K562 (cell line): ENCODE results near the gene VIPR1. TPM values are rescaled to one million over a fixed set of nuclear protein-coding genes. Genes with fewer than 3 reads are reported as not detected.

Experiments
- ATAC-seq: fragments of 200-7000 bp; cut with Tn5 transposase; 3 replicates; pipeline ENCODE4 v1.9.1; 2020; ENCODE audit warnings: moderate library complexity
- BruUV-seq: library from RNA; stranded (reverse); fragments of 400-500 nt; replicated peaks from 2 replicates; lab custom pipeline; 2021; lab: Mats Ljungman, UMichigan
- CTCF ChIA-PET: fragments of 300-600 bp; formaldehyde crosslinking; extraction: SDS; loops from one replicate; lab custom pipeline; 2021; ENCODE audit warnings: low intra/inter-chr PET ratio; lab: Yijun Ruan, JAX
- POLR2A ChIA-PET: fragments of 300-600, 350-650 bp; sonication (Branson Sonifier 250); formaldehyde crosslinking; extraction: SDS; loops from one replicate; lab custom pipeline; 2021; ENCODE audit warnings: antibody characterized with exemption, inconsistent platforms; lab: Yijun Ruan, JAX
- DNase-seq, 4 experiments: peaks; one replicate each; pipeline versions ENCODE4 v3.0.0 to v3.0.0-alpha.2; 2011 to 2018; ENCODE audit warnings: low spot score in 3 of 4, mixed read lengths in 3 of 4; ENCODE audit errors: extremely low read depth in 1 of 4
- FAIRE-seq: peaks from 2 replicates; lab custom pipeline; 2011; peaks lifted over from hg19 to GRCh38; lab: Jason Lieb, UNC
- H2AFZ ChIP-seq: 2 replicates; pipeline ENCODE4 v1.6.0; 2011; ENCODE audit warnings: low read depth, low read length, control low read depth, inconsistent platforms
- H3K27ac ChIP-seq: fragments of 200-600 bp; 3 replicates; pipeline ENCODE4 v1.8.0; 2011; ENCODE audit warnings: low read depth, mild to moderate bottlenecking, control low read depth, inconsistent platforms, low read length, moderate library complexity, mixed read lengths; ENCODE audit errors: extremely low read depth
- H3K27me3 ChIP-seq, 2 experiments: fragments of 300-600 bp in 1 of 2; 2 replicates in 1 of 2; 3 replicates in 1 of 2; pipeline versions ENCODE4 v1.6.0 to v1.8.0; 2011; ENCODE audit warnings: inconsistent platforms in 2 of 2, low read length in 2 of 2, mild to moderate bottlenecking in 1 of 2, mixed read lengths in 1 of 2, moderate library complexity in 1 of 2; ENCODE audit not compliant: control insufficient read depth in 2 of 2, insufficient read depth in 2 of 2
- H3K36me3 ChIP-seq: fragments of 300-600 bp; 3 replicates; pipeline ENCODE4 v1.8.0; 2011; ENCODE audit warnings: mild to moderate bottlenecking, low read length, inconsistent platforms; ENCODE audit not compliant: control insufficient read depth, insufficient read depth
- H3K4me1 ChIP-seq, 2 experiments: fragments of 200-600 bp in 1 of 2; replicated peaks in 1 of 2; 2 replicates in 1 of 2; 3 replicates in 1 of 2; pipeline versions ENCODE4 v1.5.1 to v1.8.0; 2011; ENCODE audit warnings: inconsistent platforms in 2 of 2, low read length in 2 of 2, mild to moderate bottlenecking in 1 of 2, mixed read lengths in 1 of 2, moderate library complexity in 1 of 2; ENCODE audit not compliant: control insufficient read depth in 2 of 2, insufficient read depth in 2 of 2
- H3K4me2 ChIP-seq: 2 replicates; pipeline ENCODE4 v1.6.1; 2011; ENCODE audit warnings: low read length, control low read depth, inconsistent platforms, mixed read lengths; ENCODE audit not compliant: insufficient read depth
- H3K4me3 ChIP-seq: fragments of 200-600 bp; sonication (generic), shearing (Covaris generic); 2 replicates; pipeline ENCODE4 v1.5.1; 2016; ENCODE audit warnings: control low read depth, inconsistent platforms
- H3K79me2 ChIP-seq: fragments of 200-600 bp; 3 replicates; pipeline ENCODE4 v1.8.0; 2011; ENCODE audit warnings: low read length, inconsistent platforms; ENCODE audit not compliant: control insufficient read depth, insufficient read depth
- H3K9ac ChIP-seq, 2 experiments: 2 replicates each; pipeline versions ENCODE4 v1.6.0 to v1.6.1; 2011; ENCODE audit warnings: low read depth in 2 of 2, low read length in 2 of 2, control low read depth in 1 of 2, inconsistent platforms in 1 of 2, mild to moderate bottlenecking in 1 of 2, mixed read lengths in 1 of 2; ENCODE audit not compliant: insufficient read depth in 1 of 2
- H3K9me1 ChIP-seq: one replicate; pipeline ENCODE4 v1.6.0; 2011; ENCODE audit warnings: inconsistent platforms, mild to moderate bottlenecking, low read length, moderate library complexity; ENCODE audit not compliant: control insufficient read depth, insufficient read depth
- H3K9me3 ChIP-seq: replicated peaks from 2 replicates; pipeline ENCODE4 v1.5.1; 2011; ENCODE audit warnings: low read depth, low read length, inconsistent platforms; ENCODE audit not compliant: control insufficient read depth, insufficient read depth
- H4K20me1 ChIP-seq: replicated peaks from 2 replicates; pipeline ENCODE4 v1.6.1; 2011; ENCODE audit warnings: low read length, inconsistent platforms, mixed read lengths; ENCODE audit not compliant: control insufficient read depth, insufficient read depth
- E2F1 ChIP-seq: sonication (generic); formaldehyde crosslinking; IDR thresholded peaks from 2 replicates; pipeline ENCODE4 v1.8.1; 2023; ENCODE audit warnings: mild to moderate bottlenecking, missing genetic modification reagents, moderate library complexity
- ELK1 ChIP-seq: sonication (generic); formaldehyde crosslinking; IDR thresholded peaks from 2 replicates; pipeline ENCODE4 v1.8.1; 2022; ENCODE audit warnings: missing genetic modification reagents
- FIP1L1 ChIP-seq: fragments of 200-400 bp; formaldehyde crosslinking; IDR thresholded peaks from 2 replicates; pipeline ENCODE4 v1.6.1; 2018; ENCODE audit warnings: mild to moderate bottlenecking, low read depth, low read length; ENCODE audit not compliant: poor library complexity, severe bottlenecking
- ZBTB12 ChIP-seq: fragments of 250-450 bp; sonication (Bioruptor Pico); IDR thresholded peaks from 2 replicates; pipeline ENCODE4 v1.4.0; 2020
- ZNF134 ChIP-seq: fragments of 250-450 bp; sonication (Bioruptor Pico); conservative IDR thresholded peaks from 2 replicates; pipeline ENCODE4 v1.4.0; 2020
- in situ Hi-C: fragments of 300-500 bp; cut with MboI; formaldehyde crosslinking; loops from 4 replicates; pipeline ENCODE4 v1.15.0; 2018; ENCODE audit warnings: inconsistent platforms, mixed read lengths
- intact Hi-C: fragments of 100-400 bp; cut with micrococcal nuclease; formaldehyde crosslinking; loops from 2 replicates; pipeline ENCODE4 v1.14.2; 2022
- polyA plus RNA-seq, 8 experiments: library from polyadenylated mRNA; depleted of rRNA in 4 of 8; stranded (reverse) in 5 of 8; unstranded in 3 of 8; fragments of >200 nt; fragmentation: Nextera tagmentation in 2 of 8; fragmentation: Illumina TruSeq in 1 of 8; extraction: Ambion mirVana in 2 of 8; extraction: Trizol in 1 of 8; gene quantifications; 2 replicates each; pipeline versions ENCODE4 v1.2.1 to v1.2.3, GENCODE V29; 2011 to 2014; ENCODE audit warnings: inconsistent platforms in 1 of 8, missing spikeins in 1 of 8
- total RNA-seq, 7 experiments: library from RNA; depleted of rRNA in 6 of 7; stranded (reverse); fragments of >200 nt in 6 of 7; fragmentation: Illumina TruSeq in 2 of 7; extraction: Trizol in 2 of 7; gene quantifications; 2 replicates each; pipeline versions ENCODE4 v1.2.1 to v1.2.3, GENCODE V29; 2011 to 2021; ENCODE audit warnings: low replicate concordance in 1 of 7

VIPR1 gene
- total and polyA plus RNA-seq, 9 of the 15 experiments (the other 6 are each of a cell fraction or from before 2014, with no cell fraction given), result 0.04 to 0.38 (median 0.12) TPM; not detected in 3

GRCh38 chr3:42495393-42495792 is 7.0 kb upstream of the VIPR1 start:
- Histone ChIP-seq H4K20me1 (peaks cover 7% of the 10 kb centered on the region; the same call in 1 of the 2 replicates), H3K4me1 (peaks cover 0 to 3% of the 10 kb centered on the region in 2 experiments; a peak in 1 of 5 replicates), H3K79me2 (no peaks in the 10 kb centered on the region), H3K9me1 (no peaks in the 10 kb centered on the region), H3K4me2 (no peak overlapping the region), H3K9me3 (no peaks in the 10 kb centered on the region), H3K4me3 (no peak overlapping the region), H3K27me3 (peaks cover 17 to 36% of the 10 kb centered on the region in 2 experiments), H2AFZ (no peak overlapping the region), H3K9ac (no peak overlapping the region), H3K36me3 (no peaks in the 10 kb centered on the region), H3K27ac (no peak overlapping the region)
- DNase-seq (no peak), ATAC-seq (no peak), FAIRE-seq (no peak)
- TF ChIP-seq E2F1 (CRISPR knock-in tag) (no peak), ZBTB12 (CRISPR knock-in tag) (no peak), ELK1 (CRISPR knock-in tag) (no peak), ZNF134 (CRISPR knock-in tag) (peak; percentile 97), FIP1L1 (no peak)
- in situ Hi-C loops (no loop called here), intact Hi-C loops (no loop called here)
- no TSS peak for BruUV-seq
- ChIA-PET POLR2A (interaction anchor here (0.7 to 0.9 kb wide), 2 partner anchors 15 to 235 kb away, joined by 4 to 5 read pairs; no protein-coding TSS in a partner anchor), CTCF (no interaction called here)
